Breast epithelium (tissue), 3 donors: ENCODE measurements around the gene TSGA10.

Experiments
- CTCF ChIP-seq, 3 donors: fragments of 450-650 bp; IDR thresholded peaks; one replicate each; pipeline ENCODE4 v1.5.1; 2016 to 2017; ENCODE audit warnings: antibody characterized with exemption in 3 of 3, mild to moderate bottlenecking in 3 of 3, moderate library complexity in 3 of 3
- POLR2A ChIP-seq: fragments of 450-650 bp; IDR thresholded peaks from one replicate; pipeline ENCODE4 v1.6.1; 2016; ENCODE audit warnings: antibody characterized with exemption, mild to moderate bottlenecking, moderate library complexity

GRCh38 chr2:99096728-99097127 is 58.0 kb downstream of the TSGA10 start:
- TF ChIP-seq CTCF (IDR thresholded peaks at IDR 0.05): no peak
- TF ChIP-seq POLR2A: no peak
